CD4-positive, alpha-beta T cell treated with Interleukin-6 for 4 hours (primary cell): ENCODE data around the gene PSEN1.
A peak's percentile ranks its signal among the peaks of the same experiment; 100 is the strongest.

Source experiments
- DNase-seq: peaks from one replicate; pipeline ENCODE4 v3.0.0-alpha.2; 2020; ENCODE audit warnings: mixed read lengths

PSEN1 gene

GRCh38 chr14:73136387-73137225 is at the start of gene PSEN1:
TSS of gene PSEN1 (plus strand) at chr14:73136507. CDS start at chr14:73148020, 11,513 bp downstream.
- peak; percentile 98 for DNase-seq

GRCh38 chr14:73091044-73091443 is 45.3 kb upstream of the PSEN1 start:
- no peak for DNase-seq

GRCh38 chr14:73097421-73097820 is 38.9 kb upstream of the PSEN1 start:
- DNase-seq = no peak

GRCh38 chr14:73100334-73100733 is 36.0 kb upstream of the PSEN1 start:
- DNase-seq = no peak

GRCh38 chr14:73102806-73103497 is 33.4 kb upstream of the PSEN1 start:
- no peak for DNase-seq

- no peak for DNase-seq
These were observed 31.3 kb upstream of the PSEN1 start for GRCh38 chr14:73105050-73105449.

- no peak for DNase-seq
These were observed 30.6 kb upstream of the PSEN1 start for GRCh38 chr14:73105727-73106126.

GRCh38 chr14:73116079-73116665 is 20.1 kb upstream of the PSEN1 start:
- DNase-seq = no peak

- no peak for DNase-seq
These were observed 12.0 kb upstream of the PSEN1 start for GRCh38 chr14:73124180-73124894.

GRCh38 chr14:73125169-73125588 is 11.1 kb upstream of the PSEN1 start:
- no peak for DNase-seq

GRCh38 chr14:73125746-73126145 is 10.6 kb upstream of the PSEN1 start:
- no peak for DNase-seq

- DNase-seq = no peak
These were observed 2.5 kb upstream of the PSEN1 start for GRCh38 chr14:73133795-73134194.

- DNase-seq = no peak
These were observed 271 bp upstream of the PSEN1 start for GRCh38 chr14:73136085-73136386.

- no peak for DNase-seq
These were observed 4.6 kb downstream of the PSEN1 start for GRCh38 chr14:73140811-73141323.

GRCh38 chr14:73142216-73142615 is 5.9 kb downstream of the PSEN1 start:
- no peak for DNase-seq

- no peak for DNase-seq
These were observed 6.7 kb downstream of the PSEN1 start for GRCh38 chr14:73143003-73143402.

GRCh38 chr14:73143617-73144016 is 7.3 kb downstream of the PSEN1 start:
- DNase-seq = no peak

GRCh38 chr14:73145371-73145770 is 9.1 kb downstream of the PSEN1 start:
- DNase-seq = no peak

GRCh38 chr14:73146111-73146510 is 9.8 kb downstream of the PSEN1 start:
- no peak for DNase-seq

- DNase-seq = no peak
These were observed 13.4 kb downstream of the PSEN1 start for GRCh38 chr14:73149753-73150152.

- no peak for DNase-seq
These were observed 17.0 kb downstream of the PSEN1 start for GRCh38 chr14:73153272-73153671.

GRCh38 chr14:73162251-73162650 is 25.9 kb downstream of the PSEN1 start:
- no peak for DNase-seq

GRCh38 chr14:73166399-73166798 is 30.1 kb downstream of the PSEN1 start:
- DNase-seq = no peak
